NB4 (cell line): ENCODE results near the gene DOCK7.

Source experiments
- DNase-seq: peaks from one replicate; pipeline ENCODE4 v3.0.0; 2010; ENCODE audit warnings: low read depth
- H3K4me3 ChIP-seq: one replicate; pipeline ENCODE4 v1.5.1; 2011; ENCODE audit warnings: mild to moderate bottlenecking, low read depth, low read length, moderate library complexity
- MYC ChIP-seq: IDR thresholded peaks from 2 replicates; pipeline ENCODE4 v1.6.1; 2011; ENCODE audit warnings: low read depth, low read length
- POLR2A ChIP-seq: IDR thresholded peaks from 2 replicates; pipeline ENCODE4 v1.6.1; 2011; ENCODE audit warnings: mild to moderate bottlenecking; ENCODE audit not compliant: insufficient read length; ENCODE audit errors: extremely low read depth
- TF ChIP-seq, protein P1 (sequence below): IDR thresholded peaks from 2 replicates; pipeline ENCODE4 v1.6.1; 2011; ENCODE audit warnings: low read depth, low read length
- TF ChIP-seq, protein P2 (sequence below): IDR thresholded peaks from one replicate; pipeline ENCODE4 v1.5.1; 2012; ENCODE audit warnings: low read depth, low read length

Gene DOCK7, protein sequence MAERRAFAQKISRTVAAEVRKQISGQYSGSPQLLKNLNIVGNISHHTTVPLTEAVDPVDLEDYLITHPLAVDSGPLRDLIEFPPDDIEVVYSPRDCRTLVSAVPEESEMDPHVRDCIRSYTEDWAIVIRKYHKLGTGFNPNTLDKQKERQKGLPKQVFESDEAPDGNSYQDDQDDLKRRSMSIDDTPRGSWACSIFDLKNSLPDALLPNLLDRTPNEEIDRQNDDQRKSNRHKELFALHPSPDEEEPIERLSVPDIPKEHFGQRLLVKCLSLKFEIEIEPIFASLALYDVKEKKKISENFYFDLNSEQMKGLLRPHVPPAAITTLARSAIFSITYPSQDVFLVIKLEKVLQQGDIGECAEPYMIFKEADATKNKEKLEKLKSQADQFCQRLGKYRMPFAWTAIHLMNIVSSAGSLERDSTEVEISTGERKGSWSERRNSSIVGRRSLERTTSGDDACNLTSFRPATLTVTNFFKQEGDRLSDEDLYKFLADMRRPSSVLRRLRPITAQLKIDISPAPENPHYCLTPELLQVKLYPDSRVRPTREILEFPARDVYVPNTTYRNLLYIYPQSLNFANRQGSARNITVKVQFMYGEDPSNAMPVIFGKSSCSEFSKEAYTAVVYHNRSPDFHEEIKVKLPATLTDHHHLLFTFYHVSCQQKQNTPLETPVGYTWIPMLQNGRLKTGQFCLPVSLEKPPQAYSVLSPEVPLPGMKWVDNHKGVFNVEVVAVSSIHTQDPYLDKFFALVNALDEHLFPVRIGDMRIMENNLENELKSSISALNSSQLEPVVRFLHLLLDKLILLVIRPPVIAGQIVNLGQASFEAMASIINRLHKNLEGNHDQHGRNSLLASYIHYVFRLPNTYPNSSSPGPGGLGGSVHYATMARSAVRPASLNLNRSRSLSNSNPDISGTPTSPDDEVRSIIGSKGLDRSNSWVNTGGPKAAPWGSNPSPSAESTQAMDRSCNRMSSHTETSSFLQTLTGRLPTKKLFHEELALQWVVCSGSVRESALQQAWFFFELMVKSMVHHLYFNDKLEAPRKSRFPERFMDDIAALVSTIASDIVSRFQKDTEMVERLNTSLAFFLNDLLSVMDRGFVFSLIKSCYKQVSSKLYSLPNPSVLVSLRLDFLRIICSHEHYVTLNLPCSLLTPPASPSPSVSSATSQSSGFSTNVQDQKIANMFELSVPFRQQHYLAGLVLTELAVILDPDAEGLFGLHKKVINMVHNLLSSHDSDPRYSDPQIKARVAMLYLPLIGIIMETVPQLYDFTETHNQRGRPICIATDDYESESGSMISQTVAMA (N-terminal part only)

DNA sequence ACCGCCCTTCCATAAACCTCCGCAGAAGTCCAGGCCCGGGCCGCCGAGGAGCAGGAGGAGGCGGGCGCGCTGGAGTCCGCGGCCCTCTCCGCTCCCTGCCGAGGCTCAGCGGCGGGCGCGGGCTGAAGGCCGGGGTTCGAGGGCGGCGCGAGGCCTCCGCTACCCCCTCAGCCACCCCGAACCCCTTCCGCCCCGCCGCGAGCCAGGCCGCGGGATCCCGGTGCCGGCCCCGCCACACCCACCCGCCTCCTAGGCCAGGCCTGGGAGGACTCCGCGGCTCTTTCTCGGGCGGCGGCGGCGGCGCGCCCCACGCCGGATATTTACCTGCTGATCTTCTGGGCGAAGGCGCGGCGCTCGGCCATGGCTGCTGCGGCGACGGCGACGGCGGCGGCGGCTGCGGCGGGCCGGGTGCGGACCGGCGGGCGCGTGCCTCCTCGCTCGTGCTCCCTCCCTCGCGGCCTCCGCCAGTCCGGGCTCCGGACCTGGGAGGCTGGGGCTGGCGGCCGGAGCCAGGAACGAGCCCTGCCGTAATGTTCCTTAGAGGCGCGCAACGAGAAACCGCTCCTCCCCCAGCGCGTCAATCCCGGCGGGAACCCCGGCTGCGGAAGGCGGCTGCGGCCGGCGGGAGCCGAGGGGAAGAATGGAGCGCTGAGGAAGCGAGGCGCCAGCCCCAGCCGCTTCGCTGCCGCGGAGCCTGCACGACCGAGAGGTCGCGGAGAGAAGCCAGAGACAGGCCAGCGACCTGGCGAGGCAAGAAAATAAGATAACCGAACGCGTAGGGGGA lies at the start of gene DOCK7:
TSS of gene DOCK7 (minus strand) at position 484 of the 784 bp plus-strand sequence. CDS start at position 362, 122 bp downstream.
- peak; percentile 75 for DNase-seq
- peak within 1 kb of the TSS; percentile 70 for H3K4me3 ChIP-seq
- TF ChIP-seq, protein P1, sequence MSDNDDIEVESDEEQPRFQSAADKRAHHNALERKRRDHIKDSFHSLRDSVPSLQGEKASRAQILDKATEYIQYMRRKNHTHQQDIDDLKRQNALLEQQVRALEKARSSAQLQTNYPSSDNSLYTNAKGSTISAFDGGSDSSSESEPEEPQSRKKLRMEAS, result no peak
- TF ChIP-seq, protein P2, sequence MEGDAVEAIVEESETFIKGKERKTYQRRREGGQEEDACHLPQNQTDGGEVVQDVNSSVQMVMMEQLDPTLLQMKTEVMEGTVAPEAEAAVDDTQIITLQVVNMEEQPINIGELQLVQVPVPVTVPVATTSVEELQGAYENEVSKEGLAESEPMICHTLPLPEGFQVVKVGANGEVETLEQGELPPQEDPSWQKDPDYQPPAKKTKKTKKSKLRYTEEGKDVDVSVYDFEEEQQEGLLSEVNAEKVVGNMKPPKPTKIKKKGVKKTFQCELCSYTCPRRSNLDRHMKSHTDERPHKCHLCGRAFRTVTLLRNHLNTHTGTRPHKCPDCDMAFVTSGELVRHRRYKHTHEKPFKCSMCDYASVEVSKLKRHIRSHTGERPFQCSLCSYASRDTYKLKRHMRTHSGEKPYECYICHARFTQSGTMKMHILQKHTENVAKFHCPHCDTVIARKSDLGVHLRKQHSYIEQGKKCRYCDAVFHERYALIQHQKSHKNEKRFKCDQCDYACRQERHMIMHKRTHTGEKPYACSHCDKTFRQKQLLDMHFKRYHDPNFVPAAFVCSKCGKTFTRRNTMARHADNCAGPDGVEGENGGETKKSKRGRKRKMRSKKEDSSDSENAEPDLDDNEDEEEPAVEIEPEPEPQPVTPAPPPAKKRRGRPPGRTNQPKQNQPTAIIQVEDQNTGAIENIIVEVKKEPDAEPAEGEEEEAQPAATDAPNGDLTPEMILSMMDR, result no peak
- TF ChIP-seq POLR2A (no peak), MYC (no peak)

DNA sequence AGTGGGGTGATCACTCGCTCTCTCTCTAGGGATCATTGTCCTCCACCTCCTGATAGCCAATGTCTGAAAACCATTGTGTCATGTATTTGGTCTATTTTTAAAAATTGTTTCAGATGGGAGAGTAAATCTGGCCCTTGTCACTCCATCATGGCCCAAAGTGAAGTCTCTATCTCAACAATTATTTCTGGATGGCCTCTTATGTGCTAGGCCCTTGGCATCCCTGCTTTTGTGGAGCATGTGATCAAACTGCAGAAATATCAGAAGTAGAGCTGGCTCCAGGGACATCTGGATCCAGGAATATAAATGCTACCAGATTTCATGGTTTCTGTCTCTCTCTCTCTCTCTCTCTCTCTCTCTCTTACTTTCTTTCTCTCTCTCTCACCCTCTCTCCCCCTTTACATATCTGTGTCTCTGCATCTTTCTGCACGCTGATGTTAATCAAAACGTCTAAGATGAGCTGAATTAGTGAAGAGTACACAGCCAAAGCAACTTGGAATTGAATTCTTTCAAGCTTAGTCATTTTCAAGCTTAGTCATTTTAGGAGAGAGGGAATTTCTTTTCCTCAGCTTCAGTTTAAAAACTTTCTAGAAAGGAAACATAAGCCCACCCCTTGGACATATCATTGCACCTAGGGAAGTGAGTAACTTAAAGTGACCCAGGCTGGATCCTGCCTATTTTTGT lies 47.4 kb upstream of the DOCK7 start:
- no peak for DNase-seq
- TF ChIP-seq, protein P2, result no peak
- TF ChIP-seq MYC (no peak), POLR2A (no peak)
- TF ChIP-seq, protein P1, result no peak

DNA sequence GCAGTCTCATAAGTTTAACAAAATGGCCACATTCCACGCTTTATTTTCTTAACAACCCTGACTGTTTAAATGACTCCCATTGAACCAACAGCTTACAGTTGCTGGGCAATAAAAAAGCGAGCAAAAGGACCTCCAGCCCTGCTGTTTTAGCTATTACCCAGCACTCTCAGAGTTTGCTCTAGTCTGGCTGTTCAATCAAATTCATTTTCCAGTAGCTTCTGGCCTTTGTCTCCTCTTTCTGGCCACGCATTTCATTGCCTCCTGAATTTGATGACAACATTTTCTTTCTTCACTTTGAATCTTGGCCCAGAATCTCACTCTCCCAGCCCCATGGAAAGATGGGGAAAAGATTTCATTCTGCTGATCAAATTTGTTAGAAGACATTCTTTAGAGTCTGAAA lies 44.1 kb upstream of the DOCK7 start:
- TF ChIP-seq, protein P2, result no peak
- no peak for TF ChIP-seq MYC
- TF ChIP-seq, protein P1, result no peak
- H3K4me3 ChIP-seq, result no peak overlapping the region
- no peak for DNase-seq

More for the DNA sequence above, 47.4 kb upstream of the DOCK7 start:
- no peak overlapping the region for H3K4me3 ChIP-seq

DNA sequence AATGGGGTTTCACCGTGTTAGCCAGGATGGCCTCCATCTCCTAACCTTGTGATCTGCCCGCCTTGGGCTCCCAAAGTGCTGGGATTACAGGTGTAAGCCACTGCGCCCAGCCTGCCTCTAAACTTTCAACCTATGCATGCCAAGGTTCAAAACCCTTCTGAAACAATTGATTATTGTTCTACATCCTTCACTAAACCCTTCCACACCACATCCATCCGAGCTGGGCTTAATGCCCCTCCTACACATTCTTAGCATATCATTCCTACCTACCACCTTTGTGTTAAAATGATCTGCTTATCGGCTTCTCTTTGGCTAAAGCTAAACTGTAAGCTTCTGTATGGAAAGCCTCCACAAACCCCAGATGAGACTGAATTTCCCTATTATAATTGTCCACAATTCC lies 40.8 kb upstream of the DOCK7 start:
- TF ChIP-seq, protein P2, result no peak
- TF ChIP-seq, protein P1, result no peak
- TF ChIP-seq POLR2A (no peak), MYC (no peak)
- DNase-seq, result no peak
- H3K4me3 ChIP-seq, result no peak overlapping the region
